GM21360 (cell line): ENCODE measurements around the gene FH.

Experiments
- ATAC-seq: cut with Tn5 transposase; IDR thresholded peaks from one replicate; pipeline ENCODE4 v1.9.1; 2021; ENCODE audit warnings: mild to moderate bottlenecking, moderate library complexity; ENCODE audit not compliant: unreplicated experiment

FH gene

DNA sequence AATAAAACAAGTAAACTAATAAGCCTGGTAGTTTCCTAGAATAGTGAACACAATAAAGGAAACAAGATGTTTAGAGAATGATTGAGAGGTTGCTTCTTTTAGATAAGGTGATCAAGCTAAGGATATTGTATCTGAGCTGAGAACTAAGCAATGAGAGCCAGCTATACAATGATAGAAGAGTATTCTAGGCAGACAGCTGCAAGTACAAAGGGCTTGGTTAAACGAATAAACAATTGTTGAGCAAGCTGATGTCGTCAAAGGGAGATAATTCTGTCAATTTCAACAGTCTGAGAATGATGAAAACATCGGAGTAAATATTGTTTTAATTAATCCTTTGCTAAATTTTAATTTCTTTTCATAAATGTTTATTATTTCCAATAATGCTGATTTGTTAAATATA is 5.5 kb upstream of the FH start:
- no peak for ATAC-seq

DNA sequence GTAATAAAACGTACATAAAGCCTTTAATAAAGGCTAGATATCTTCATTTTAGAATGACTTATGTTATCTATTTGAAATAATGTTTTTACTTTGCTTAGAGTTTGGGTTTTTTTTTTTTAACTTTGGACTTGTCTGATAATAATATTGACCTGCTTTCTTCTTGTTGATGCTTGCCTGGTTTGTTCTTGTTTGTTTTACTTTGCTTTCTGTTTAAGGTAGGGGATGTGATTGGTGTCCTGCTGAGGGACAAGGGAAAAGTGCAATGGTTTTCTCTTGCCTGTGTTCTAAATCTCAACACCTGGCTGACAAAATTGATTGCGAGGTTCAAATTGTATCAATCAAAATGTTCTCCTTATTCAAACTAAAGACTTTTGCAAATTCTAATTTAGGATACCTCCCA is 2.2 kb upstream of the FH start:
- ATAC-seq: no peak

DNA sequence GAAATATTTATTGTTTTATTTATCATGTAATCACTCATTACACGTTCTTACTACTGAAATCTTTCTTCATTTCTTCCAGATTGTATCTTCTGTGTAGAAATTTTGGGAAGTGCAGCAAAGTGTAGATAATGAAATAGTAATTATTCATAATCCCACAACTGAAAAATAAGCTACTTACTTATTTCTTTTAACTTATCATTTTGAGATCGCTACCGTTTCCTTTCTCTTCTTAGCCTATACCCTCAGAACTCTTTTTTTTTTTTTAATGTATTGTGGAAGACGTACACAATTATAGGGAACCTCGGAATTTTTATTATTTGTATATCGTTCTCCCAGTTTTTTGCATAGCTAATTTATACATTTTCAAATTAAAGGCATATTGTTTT is 518 bp upstream of the FH start:
- ATAC-seq: no peak

DNA sequence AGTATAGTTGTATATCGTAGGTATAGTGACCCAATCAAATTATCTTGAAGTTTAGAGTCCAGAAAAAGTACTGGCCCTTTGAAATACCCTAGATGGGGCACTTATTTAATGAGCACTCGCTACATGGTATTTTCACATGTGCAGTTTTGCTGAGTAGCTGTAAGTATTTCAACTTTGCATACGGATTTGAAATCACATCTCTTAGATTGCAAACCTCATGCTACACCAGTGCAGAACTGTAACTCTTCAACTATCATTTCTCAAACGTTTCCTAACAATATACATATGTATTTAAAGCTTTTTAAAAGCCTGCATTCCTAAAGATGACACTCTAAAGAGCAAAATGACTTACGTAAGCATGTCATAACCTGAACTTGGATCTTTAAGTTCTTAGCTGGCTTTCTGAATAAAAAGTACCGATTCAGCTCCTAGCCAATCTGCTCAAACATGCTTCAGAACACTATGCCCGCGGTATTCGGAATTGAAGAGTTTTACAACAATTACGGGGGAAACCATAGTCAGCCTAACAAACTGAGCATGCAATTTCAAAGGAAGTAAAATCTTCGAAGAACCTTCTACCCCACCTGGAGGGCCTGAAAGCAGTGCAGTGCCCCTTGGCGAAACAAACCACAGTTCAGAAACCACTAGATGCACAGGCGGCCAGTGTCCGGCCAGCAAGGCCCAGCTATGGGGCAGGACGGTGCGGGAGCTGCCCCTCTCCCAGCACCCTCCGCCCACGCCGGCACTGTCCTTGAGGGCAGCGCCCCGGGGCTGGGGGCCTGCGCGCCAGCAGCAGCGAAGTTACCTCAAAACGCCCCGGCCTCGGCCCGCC is 863 bp downstream of the FH start:
- ATAC-seq: peak; percentile 34

DNA sequence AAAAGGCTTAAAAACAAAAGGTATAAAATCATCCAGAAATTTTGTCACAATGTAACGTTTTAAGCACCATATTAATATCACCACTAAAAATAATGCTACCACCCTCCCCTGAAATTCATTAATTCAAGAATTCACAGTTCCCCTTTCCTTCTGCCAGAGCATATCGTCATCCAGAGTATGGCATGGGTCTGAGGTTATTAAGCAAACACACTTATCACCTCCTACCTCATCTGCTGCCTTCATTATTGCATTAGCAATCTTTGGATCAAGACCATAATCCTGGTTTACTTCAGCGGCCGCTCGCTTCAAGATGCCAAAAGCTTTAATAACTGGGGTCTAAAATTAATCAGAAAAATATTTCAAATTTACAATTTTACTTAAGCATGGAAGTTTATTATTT is 6.2 kb downstream of the FH start:
- ATAC-seq: no peak

DNA sequence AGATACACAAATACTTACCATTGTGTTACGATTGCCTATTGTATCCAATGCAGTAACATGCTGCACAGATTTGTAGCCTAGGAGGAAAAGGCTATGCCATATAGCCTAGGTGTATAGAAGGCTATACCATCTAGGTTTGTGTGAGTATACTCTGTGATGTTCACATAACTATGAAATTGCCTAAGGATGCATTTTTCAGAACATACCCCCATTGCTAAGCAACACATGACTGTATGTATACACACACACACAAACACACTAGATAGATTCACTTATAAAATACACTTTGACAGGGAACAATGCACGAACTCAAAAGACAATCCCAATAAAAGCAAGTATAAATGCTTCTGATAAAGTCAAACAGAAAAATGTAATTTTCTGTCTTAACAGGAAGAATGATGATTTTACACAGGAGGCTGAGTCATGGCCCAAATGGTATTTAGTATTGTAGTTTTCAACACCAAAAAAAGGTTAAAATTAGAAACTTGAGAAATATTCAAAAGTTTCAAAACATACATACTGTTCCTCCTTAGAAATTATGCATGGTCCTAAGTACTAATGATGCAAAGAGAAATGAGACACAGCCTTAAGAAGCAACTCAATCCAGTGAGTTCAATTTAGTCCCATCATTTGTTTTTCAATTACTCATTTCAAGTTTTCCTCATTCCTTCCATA is 12.2 kb downstream of the FH start:
- ATAC-seq: no peak

DNA sequence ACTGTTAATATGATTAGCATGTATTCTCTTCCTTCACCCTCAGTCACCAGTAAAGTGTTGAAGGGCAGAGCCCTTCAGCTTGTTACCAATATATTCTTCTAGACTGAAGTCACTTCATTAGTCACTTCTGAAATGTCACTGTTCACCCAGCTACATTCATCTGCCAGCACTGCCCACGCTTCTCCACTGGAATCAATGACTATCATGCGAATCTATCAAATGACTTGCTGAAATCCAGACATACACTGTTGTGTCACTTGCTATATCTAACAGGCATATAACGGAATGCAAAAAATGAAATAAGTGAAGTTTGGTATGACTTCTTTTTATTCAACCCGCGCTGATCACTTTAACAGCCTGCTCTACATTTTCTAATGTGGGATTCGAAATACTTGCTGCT is 16.1 kb downstream of the FH start:
- ATAC-seq: no peak

DNA sequence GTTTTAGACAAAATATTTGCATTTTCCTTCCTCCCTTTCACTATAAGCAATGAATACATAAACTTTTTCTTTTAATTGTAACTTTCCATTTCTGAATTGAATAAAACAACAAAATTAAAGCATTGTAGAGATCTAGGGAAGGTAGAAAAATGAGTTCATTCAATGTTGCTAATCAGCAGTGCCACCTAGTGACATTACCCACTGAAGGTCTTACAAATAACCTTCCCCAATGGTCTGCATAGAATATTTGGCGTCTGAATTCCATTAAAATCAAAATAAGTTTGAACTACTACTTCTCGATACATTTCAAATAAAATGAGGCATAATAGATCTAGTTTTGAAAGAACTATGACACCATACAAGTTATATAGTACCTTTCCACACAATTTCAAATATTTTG is 19.6 kb downstream of the FH start:
- ATAC-seq: no peak

DNA sequence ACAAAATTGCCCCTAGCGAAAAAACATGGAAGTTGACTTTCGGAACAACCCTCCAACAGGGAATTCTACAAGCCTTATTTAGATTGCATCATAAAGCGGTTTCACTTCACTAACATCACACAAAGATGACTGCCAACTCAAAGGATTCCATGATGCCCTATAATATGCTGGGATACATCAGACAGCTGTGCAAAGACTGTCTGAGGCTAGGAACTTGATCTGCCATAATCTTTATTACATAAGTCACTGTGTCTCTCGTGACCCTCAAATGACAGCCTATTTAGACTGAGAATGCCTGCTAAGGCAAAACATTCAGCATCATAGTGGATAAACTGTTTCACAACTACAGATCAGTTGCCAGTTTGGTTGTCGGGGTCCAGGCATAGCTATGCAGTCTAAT is 23.8 kb downstream of the FH start:
- no peak for ATAC-seq

DNA sequence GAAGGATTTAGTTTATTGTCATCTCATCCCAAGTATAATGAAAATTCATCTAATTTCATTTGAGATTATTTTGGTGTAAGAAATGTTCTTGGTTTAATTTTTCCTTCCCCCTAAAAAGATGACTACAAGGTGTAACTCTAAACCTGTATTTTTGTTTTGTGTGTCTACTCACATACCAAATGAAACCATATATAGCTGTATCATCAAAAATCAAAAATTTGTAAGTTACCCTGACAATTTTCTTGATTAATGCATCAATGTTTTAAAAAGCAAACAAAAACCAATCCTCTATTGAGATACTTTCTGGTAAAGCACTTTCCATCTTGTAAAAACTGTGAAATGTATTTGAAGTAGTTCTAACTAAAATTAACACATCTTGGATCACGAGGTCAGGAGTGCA is 30.8 kb downstream of the FH start:
- no peak for ATAC-seq

DNA sequence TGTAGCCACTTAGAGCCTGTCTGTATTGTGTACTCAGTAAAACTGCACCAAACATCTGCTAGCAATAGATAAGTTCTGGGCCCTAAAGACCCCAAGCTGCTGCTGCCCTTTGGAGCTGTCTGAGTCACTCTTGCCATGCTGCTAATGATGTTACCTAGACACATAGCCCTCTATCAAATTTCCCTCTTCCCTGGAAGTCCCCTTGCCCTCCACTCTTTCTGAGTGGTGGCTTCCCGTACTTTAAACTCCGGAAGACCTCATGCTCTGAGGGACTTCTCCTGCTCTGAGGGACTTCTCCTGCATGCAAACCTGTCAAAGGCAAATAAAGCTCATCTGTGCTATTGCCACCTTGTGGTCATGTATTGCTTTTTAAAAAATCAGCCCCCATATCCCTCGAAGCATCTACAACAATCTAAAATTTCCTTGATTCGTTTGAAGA is 34.0 kb downstream of the FH start:
- ATAC-seq: peak; percentile 63

DNA sequence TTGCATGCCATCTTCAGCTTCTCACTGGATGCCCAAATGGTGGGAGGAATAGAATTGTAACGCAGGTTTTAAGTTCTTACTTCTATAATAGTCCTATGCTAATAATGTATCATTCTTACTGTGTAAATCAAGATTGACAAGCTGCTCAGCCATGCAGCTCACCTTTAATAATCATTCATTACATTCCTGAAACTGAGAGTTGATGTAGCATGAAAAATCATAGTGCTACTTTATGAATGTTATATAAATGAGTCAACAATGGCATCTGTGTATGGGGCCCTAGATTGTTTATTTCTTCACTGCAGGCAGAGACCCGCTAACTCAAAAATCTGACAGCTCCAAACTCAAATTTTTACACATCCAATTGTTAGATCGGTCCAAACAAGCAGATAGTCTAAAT is 34.4 kb downstream of the FH start:
- ATAC-seq: peak; percentile 69

DNA sequence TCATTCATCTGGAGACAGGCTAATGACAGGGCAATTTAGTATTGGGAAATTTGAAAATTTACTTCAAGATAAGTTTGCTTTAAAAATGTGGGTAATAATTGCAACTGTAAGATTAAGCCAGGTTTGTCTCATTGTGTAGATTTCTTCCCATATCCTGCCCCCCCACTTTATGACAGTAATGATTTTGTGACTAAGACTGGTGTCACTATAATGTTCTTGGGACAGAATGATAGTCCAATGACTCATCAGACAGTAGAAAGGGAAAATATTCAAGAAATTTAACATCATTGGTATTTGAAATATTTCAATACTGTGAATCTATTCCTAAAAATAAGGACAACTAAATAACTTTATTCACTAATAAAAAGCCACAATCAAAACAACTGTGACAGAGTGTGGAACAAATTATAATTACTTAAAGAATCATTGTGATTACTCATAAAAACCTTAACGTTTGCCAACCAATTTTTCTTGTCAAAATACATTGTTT is 36.7 kb downstream of the FH start:
- ATAC-seq: no peak

DNA sequence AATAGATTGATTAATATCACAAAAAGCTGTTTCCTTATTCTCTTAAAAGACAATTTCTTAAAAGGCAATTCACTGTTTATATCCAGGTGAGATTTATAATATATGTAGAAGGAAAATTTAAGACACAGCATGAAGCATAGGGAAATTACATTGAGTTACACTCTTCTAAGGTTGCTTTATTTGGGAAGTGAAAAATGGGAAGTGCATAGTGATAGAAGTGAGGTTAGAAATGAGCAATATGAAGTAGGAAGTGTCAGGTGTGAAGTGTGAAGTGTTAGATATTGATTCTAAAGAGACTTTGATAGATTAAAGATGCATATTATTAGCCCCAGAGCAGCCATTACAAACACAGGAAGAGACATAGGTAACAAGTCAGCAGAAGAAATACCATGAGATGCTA is 40.3 kb downstream of the FH start:
- no peak for ATAC-seq

DNA sequence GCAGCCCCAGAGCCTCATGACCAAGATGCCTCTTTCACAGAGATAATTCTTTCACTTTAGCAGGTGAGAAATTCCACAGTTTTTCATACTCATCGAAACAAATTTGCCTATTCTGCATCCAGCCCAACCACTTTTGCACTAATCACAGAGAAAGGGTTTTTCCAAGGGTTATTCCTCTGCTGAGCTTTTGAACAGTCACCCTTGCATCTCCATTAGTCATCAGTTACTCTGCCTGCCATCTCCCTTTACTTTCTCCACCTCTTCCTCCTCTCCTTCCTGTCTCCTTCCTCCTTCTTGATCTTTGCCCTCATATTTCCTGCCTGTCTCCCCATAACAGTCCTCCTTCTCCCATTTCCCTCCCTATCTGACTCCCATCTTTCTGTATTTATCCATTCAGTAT is 43.9 kb downstream of the FH start:
- no peak for ATAC-seq

DNA sequence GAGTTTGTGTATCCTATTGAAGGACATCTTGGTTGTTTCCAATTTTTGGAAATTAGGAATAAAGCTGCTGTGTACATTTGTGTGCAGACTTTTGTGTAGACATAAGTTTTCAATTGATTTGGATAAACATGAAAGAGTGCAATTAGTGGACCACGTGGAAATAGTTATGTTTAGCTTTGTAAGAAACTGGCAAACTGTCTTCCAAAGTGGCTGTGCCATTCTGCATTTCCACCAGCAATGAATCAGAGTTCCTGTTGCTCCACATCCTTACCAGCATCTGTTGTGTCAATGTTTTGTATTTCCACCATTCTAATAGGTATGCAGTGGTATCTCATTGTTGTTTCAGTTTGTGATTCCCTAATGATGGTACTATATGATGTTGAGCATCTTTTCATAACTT is 46.5 kb downstream of the FH start:
- ATAC-seq: no peak

DNA sequence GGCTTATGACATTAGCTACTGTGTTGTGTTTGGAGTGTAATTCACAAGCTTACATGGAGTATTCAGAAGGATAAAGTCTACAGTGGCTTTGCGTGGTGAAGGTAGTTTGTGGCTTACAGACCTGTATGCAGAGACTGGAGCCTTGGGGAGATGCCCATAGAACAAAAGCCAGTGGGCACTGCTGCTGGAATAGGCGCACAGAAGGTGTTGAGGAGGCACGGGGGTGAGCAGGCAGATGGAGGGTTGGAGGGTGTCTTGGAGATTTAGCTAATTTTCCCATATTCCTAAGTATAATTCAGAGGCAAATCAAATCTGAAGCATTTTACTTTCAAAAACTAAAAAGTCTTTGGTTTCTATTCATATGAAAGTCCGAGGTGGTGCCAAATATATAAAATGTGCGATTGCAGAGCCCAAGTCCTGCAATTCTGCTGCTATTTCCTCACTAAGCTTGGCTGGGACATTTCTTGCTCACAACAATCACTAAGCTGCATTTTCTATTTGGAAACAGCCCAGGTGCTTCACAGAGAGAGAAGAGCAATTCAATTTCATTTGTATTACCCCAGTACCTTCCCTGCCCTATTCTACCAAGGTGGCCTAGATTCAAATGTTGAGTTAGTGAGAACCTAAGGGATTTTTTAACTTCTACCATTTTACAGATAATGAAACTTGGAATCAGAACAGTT is 48.5 kb downstream of the FH start:
- ATAC-seq: no peak

DNA sequence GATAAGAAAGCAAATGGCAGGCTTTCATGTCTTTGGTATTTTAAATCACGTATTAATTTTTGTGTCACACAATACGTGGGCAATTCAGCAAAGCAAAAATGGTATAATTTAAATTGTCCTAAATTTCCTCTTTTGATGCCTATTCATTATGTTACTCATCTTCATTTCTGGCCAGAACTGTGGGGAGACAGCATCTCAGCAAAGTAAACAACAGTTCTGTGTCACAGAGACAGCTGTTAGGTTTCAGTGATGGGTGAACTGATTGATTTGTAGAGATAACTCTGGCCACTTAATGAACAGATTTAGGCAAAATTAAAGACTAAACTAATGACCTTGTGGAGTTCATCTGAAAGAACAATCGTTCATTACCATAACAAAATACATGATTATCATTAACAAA is 49.2 kb downstream of the FH start:
- no peak for ATAC-seq

DNA sequence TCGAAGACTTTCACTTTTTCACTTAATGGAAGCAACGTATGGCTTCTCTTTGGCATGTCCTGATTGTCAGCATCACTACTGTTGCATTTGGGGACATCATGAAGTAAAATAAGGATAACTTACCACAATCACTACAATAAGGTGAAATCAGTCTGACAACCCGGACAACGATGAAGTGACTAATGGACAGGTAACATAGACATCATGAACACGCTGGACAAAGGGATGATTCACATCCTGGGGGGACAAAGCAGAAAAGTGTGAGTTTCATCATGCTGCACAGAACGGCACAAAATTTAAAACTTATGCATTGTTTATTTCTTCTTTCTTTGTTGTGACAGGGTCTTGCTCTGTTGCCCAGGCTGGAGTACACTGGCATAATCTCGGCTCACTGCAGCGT is 53.9 kb downstream of the FH start:
- no peak for ATAC-seq

DNA sequence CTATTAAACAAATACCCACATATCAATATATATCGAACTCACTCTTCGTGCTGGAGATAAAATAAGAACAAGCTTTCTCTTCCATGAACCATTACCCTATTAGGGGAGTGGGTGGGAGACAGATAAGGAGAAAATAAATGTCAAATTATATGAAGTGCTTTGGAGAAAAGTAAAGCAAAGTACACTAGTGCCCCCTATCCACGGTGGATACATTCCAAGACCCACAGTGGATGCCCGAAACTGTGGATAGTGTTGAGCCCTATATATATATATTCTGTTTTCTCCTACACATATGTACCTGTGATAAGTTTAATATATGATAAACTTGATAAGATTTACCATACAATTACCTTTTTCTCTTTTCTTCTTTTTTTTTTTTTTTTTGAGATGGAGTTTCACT is 54.6 kb downstream of the FH start:
- ATAC-seq: no peak

DNA sequence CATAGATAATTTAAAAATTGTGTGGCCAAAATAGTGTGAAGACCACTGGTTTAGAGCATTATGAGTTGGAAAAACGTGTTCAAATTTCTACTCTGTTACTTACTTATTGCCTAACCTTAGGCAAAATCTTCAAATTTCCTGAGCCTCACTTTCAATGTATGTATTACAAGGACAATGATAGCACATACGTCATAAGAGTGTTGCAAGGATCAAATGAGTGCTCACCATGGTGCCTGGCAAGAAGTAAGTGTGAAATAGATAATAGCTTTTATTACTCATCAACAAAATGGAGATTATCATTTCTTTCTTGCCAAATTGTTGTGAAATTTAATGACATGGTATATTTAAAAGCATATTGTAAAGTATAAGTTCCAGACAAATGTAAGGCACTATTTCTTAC is 57.2 kb downstream of the FH start:
- ATAC-seq: no peak
